Islet of Langerhans (tissue), 1 donor: ENCODE results near the gene SPACA5.
"Not testable (repeated sequence)": the region's sequence is repeated elsewhere in the genome, so short reads cannot be mapped to it uniquely, and the experiment has no call there.

ENCODE experiments used
- FAIRE-seq: peaks from one replicate; lab custom pipeline; 2011; peaks lifted over from hg19 to GRCh38; lab: Jason Lieb, UNC

Gene SPACA5

DNA sequence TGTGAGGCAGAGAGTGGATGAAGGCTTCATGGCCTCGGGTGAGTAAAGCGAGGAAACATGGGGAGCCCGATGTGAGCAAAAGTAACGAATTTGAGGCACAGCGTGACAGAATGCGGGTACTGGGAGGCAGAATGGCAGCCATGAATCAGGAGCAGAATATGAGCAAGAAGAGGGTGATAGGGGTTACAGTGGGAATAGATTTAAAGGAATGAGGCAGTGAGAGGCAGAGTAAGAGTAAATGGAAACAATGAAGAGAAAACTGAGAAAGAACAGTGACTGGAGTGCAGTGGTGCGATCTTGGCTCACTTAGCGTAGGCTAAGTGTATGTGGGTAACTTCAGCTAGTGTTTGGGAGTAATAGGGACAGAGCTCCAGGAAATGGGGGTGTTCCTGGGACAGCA is at the start of gene SPACA5:
SPACA5 (plus strand) TSS at position 301 of the 400 bp plus-strand sequence. CDS start 815 bp downstream, outside the sequence.
- not testable (repeated sequence) for FAIRE-seq

DNA sequence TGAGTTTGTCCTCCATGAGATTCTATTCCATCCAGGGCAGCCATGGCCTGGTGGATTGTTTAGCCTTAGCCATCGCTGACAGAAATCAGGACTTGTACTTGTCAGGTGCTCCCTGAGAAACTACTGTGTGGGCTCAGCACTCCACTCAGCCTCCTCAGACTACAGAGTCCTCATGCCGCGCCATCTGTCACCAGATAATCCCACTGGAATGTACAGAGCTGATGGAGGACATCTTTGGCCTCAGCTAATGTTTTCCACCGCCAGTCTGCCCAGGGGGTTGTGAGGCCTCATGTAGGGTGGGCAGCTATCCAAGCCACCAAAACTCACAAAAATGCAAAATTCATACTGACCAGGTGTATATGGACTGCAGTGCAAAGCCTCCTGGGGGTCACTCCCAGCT is 48.6 kb upstream of the SPACA5 start:
- not testable (repeated sequence) for FAIRE-seq

DNA sequence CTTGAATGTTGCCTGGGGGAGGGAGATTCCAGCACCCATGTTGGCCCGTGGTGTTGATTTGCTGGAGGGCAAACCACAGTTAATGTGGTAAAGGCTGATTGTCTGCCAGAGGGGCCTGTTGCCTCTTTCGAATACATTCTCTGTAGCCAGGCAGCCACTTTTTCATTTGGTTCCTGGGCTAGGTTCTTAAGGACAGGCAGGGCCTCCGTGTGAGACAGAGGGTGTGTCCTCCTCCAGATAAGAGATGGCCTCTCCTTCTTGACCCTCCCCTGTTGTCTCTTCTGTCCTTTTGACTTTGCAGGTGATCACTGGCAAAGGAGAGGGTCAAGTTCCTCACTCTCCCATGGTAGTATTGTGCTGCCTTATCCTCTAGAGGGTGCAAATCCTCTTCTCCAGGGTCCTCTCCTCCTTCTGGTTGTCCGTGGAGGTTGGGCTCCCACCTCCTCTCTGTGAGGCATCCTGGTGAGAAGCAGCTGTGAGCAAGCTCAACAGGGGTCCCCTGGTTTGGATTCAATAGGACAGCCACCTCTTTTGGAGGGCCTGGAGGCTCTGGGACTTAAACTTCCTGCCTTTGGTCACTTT is 47.9 kb upstream of the SPACA5 start:
- FAIRE-seq: no peak

DNA sequence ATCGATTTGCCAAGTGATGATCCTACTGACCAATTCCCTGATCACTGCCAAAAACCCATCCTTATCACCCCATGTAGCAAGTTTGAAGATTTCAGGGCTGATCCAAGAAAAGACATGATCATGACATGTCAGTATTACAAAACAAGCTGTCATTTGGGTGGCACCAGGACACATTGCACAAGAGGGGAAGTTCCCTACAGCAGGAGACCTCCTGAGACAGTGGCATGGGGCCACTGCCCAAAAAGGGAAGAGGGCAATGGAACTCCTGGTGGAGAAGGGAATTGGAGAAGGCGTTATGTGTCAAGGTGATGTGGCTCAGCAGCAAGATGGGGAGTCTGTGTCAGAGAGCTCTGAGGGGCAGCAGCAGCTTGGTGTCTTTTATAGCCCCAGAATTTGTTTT is 46.4 kb upstream of the SPACA5 start:
- FAIRE-seq: no peak

DNA sequence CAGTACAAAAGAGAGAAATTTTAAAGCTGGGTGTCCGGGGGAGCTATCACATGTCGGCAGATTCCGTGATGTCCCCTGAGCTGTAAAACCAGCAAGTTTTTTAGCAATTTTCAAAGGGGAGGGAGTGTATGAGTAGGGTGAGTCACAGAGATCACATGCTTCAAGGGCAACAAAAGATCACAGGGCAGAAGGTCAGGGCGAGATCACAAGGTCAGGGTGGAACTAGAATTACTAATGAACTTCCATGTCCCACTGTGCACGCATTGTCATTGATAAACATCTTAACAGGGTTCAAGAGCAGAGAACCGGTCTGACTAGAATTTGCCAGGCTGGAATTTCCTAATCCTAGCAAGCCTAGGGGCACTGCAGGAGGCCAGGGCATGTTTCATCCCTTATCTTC is 45.0 kb upstream of the SPACA5 start:
- FAIRE-seq: not testable (repeated sequence)

DNA sequence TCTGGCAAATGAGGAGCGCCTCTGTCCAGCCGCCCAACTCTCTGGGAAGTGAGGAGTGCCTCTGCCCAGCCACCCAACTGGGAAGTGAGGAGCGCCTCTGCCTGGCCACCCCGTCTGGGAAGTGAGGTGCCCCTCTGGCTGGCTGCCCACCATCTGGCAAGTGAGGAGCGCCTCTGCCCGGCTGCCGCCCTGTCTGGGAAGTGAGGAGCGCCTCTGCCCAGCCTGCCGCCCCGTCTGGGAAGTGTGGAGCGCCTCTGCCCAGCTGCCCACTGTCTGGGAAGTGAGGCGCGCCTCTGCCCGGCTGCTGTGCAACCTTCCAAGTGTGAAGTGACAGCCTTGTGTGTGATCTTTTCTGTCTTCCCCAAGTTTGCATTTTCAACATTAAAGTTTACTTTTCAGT is 41.3 kb upstream of the SPACA5 start:
- FAIRE-seq: not testable (repeated sequence)

DNA sequence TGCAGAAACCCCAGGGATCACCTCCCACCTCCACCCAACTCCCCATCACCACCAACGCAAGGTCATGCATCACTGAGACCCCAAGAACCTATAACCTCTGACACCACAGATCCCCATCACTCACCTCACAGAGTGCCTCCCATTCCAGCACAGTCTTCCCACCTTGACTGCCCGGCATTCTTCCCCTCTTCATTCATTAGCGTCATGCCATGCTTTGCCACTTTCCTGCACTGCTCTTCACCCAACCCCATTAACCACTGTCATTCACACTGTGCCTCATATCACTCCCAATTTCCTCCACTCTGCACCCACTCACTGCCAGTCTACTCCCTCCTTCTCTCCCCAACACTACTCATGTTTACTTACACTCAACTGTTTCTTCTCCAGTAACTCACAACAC is 33.6 kb upstream of the SPACA5 start:
- FAIRE-seq: no peak

DNA sequence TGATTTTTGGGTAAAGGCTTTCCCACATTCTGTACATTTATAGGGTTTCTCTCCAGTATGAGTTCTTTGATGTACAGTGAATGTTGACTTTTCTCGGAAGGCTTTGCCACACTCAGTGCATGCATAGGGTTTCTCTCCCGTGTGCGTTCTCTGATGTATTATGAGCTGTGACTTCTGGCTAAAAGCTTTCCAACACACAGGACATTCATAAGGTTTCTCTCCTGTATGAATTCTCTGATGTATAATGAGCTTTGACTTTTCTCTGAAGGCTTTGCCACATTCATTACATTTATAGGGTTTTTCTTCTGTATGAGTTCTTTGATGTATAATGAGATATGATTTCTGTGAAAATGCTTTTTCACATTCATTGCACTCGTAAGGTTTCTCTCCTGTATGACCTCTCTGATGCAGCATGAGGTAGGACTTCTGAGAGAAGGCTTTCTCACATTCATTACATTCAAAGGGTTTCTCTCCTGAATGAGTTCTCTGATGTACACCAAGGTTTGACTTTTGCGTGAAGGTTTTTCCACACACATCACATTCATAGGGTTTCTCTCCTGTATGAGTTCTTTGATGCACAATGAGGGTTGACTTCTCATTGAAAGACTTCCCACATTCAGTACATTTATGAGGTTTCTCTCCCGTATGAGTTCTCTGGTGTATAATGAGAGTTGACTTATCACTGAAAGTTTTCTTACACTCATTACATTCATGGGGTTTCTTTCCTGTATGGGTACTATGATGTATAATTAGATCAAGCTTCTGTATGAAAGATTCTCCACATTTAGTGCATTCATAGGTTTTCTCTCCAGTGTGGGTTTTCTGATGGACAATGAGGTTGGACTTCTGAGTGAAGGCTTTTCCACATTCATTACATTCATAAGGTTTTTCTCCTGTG is 30.3 kb upstream of the SPACA5 start:
- no peak for FAIRE-seq

DNA sequence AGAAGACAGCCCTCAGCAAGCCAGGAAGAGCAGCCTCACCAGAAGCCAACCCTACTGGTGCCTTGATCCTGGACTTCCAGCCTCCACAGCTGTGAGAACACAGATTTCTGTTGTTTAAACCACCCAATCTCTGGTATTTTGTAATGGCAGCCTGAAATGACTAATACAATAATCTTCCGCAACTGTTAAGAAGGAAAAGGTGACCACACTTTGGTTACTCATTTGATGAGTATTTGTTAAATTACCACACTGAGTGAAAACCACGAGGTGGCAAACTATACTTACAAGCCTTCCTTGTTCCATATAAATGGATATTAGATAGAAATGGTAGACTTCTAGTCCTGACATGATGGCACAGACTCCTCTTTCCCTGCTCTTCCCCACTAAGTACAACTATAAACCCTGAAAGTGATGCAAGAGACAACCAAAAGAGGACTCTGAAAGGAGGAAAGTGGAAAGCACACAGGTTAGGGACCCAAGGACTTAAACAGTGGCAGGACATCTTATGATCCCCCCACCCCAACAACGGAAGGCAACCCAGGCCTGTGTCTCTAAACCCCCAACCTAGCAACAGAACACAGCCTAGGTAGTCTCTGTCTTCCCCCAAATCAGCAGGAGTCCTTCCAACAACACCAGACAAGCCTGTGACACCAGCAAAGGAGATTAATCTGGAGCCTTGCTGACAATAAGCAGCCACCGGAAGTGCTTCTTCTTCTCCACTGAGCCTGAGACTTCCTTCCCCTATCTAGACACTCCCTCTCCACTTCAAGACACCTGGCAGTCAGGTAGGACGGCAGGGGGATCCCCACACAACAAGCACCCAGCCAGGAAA is 15.3 kb upstream of the SPACA5 start:
- no peak for FAIRE-seq

DNA sequence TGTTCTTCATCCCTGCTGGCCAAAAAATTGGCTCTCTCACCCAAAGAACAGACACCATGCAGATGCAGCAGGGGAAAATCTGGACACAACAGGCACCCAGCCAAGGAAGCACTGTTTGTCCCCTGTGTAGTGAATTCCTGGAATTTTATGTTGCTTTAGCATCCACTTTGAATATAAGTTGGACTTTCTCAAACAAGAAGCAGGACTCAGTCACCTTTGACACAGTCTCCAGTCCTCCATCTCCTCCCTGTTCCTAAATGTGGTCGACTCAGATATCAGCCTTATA is 14.8 kb upstream of the SPACA5 start:
- FAIRE-seq: no peak

DNA sequence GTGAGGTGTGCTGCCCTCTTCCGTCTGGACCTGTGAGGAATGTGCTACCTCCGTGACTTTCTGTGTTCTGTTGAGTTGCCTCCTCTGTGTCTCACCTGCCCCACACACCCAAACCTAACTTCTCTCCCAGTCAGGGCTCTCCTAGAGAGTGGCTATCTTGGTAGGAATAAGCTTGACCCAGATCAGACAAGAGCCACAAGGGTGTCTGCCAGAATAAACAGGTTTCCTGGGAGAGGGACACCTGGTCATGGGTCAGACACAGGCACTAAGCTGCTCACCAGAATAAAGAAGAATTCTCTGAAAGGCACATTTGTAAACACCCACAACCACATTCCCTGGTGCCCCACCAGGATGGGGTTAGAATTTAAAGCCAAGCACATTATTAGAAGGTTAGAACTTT is 14.1 kb upstream of the SPACA5 start:
- no peak for FAIRE-seq

DNA sequence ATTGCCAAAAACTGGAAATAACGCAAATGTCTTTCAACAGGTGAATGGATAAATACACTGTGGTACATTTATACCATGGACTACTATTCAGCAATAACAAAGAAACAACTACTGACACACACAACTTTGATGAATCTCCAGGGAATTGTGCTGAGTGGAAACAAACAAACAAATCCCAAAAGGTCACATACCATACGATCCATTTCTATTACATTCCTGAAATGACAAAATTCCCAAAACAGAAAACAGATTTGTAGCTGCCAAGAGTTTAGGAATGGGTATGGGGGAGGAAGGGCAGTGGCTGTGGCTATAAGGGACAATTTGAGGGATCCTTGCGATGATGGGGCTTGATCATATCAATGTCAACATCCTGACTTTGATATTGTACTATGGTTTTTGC is 5.5 kb upstream of the SPACA5 start:
- no peak for FAIRE-seq

DNA sequence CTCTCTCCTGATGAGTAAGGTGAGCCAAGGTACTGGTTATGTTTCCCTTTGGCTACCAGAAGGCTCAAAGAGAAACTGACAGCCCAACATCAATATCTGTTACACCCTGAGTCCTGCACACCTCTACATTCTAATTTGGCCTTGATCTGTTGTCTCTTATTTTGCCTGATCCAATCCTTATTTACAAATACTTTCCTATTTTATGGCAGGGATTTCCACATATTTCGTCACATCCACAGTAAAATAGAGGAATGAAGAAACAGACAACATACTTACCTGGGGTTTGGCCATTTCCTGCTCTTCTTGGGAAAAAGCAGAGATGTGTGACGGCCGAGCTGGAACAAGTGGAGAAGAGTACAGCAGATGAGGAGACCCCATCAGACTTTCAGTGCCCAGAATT is 4.5 kb upstream of the SPACA5 start:
- no peak for FAIRE-seq

DNA sequence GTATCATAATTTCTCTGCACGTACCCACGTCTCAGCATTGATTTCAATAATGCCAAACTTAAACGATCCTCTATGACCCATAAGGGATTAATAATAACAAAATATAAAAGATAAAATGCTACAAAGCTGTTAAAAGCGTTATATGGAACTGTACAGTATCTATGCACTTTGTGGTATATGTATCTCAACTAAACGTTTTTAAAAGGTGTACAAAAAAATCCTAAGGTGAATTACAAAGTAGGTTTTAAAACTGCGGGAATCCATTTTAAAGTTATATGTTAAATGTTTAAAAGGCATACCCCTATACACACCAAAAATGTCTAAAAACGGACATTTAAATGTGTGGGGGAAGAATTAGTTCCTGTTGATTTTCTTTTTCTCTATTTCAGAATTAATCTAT is 3.9 kb upstream of the SPACA5 start:
- FAIRE-seq: no peak

DNA sequence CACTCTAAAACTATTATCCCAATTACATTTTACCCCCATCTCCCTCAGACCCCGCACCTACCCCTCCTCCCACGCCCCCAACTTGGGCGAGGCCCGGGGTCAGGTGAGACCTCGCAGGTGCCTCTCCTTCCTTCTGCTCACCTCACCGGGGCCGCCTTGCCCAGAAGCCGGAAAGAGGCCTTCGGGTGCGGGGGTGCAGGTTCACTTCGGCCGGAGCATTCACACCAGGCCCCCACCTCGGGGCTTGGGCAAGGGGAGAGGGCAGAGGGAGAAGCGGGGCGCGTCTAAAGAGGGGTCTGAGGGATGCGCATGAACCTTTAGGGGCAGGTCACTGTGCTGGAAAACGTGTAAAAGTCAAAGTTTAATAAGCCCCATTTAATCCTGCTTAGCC is 3.4 kb upstream of the SPACA5 start:
- no peak for FAIRE-seq

DNA sequence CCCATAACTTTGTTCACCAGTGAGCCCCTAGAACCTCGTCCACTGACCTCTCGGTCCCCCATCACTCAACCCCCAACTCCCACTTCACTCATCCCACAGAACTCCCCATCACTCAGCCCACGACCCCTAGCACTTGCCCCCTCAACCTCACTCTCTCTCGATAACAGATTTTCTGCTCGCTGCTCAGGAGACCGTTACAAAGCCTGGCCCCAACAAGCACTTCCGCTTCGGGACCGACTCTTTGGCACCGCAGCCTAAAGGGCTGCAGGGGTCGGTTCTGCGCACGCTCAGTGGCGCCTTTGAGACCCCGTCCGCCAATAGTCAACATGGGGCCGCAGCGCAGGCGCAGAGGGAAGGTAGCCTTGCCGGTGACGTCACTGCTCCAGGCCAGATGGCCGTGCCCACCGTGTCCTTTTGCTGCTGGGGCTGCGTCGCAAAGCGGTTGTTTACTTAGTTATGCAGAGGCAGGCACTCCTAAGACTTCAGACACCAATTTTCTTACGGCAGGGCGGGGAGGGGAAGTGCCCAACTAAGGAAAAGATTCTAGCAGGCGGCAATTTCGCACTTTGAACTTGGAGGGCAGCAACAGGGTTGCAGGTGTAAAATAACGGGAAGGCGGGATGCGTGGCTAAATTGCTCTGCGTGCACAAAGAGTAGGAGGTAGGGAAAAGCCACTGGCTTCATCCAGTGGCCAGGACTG is 2.9 kb upstream of the SPACA5 start, which contains the start of gene ZNF182:
ZNF182 (minus strand) TSS at position 232 of the 700 bp plus-strand sequence. CDS start 1,380 bp downstream, outside the sequence.
- no peak for FAIRE-seq

DNA sequence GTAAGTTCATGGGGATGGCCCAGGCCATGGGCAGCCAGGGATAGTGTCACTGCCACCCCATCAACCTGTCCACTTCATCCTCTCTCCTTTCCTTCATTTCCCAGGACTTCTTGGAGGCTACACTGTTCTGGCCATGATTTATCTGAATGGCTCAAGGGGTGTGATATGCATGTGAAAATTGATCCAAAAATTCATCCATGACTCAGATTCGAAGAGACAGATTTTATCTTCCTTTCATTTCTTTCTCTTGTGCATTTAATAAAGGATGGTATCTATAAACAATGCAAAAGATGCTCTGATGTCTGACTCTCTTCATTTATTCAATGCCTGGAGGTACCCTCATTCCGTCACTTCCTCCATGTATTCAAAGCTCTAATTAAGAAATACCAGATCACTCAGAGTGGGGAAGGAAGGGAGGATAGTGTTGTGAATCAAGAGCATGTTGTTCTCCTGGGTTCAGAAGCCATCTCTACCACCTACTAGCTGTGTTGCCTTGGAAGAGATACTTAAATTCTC is 2.7 kb downstream of the SPACA5 start:
- FAIRE-seq: not testable (repeated sequence)

DNA sequence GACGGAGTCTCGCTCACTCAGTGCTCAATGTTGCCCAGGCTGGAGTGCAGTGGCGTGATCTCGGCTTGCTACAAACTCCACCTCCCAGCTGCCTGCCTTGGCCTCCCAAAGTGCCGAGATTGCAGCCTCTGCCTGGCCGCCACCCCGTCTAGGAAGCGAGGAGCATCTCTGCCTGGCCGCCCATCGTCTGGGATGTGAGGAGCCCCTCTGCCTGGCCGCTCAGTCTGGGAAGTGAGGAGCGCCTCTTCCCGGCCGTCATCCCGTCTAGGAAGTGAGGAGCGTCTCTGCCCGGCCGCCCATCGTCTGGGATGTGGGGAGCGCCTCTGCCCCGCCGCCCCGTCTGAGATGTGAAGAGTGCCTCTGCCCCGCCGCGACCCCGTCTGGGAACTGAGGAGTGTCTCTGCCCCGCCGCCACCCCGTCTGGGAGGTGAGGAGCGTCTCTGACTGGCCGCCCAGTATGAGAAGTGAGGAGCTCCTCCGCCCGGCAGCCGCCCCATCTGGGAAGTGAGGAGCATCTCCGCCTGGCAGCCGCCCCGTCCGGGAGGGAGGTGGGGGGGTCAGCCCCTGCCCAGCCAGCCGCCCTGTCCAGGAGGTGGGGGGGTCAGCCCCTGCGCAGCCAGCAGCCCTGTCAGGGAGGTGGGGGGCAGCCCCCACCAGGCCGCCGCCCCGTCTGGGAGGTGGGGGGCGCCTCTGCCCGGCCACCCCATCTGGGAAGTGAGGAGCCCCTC is 10.0 kb downstream of the SPACA5 start:
- not testable (repeated sequence) for FAIRE-seq

DNA sequence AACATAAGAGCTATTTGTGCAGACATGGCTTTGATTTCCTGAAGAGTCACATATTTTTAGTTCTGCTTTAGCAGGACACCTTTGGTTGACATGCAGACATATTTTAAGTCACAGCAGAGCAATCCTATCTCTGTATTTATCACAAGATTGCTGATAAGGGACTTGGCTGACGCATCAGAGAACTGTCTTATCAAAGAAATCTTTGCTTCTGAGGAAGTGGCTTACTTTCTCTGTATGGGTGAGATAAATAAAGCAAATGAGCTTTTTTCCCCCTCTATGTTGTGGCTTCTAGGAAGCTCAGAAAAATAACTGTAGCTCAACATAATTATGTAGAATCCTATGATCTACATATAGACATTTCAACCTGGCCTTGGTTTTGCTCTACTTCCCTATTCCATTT is 13.1 kb downstream of the SPACA5 start:
- peak; percentile 45 for FAIRE-seq

DNA sequence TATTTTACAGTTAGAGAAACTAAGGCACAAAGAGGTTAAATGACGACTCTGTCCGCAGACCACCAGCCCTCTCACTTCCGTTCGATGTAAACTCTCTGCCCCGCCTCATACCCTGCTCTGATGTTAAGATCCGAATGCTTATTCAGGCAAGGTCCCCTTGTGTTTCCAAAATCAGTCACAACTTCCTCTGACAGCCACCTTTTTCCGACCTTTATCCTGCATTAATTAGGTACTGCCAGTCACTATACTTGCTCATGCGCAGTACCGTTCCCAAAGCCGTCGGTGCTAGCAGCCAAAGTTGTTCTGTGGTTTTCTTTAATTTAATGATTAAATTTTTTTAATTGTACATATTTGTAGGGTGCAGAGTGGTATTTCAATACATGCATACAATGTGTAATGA is 13.7 kb downstream of the SPACA5 start:
- peak; percentile 13 for FAIRE-seq
